GM19328 (cell line): Measurements from ENCODE around the gene TIAM2.

Experiments used
- ATAC-seq: cut with Tn5 transposase; IDR thresholded peaks from one replicate; pipeline ENCODE4 v1.9.1; 2021; ENCODE audit warnings: mild to moderate bottlenecking, moderate library complexity; ENCODE audit not compliant: unreplicated experiment

Gene TIAM2

DNA sequence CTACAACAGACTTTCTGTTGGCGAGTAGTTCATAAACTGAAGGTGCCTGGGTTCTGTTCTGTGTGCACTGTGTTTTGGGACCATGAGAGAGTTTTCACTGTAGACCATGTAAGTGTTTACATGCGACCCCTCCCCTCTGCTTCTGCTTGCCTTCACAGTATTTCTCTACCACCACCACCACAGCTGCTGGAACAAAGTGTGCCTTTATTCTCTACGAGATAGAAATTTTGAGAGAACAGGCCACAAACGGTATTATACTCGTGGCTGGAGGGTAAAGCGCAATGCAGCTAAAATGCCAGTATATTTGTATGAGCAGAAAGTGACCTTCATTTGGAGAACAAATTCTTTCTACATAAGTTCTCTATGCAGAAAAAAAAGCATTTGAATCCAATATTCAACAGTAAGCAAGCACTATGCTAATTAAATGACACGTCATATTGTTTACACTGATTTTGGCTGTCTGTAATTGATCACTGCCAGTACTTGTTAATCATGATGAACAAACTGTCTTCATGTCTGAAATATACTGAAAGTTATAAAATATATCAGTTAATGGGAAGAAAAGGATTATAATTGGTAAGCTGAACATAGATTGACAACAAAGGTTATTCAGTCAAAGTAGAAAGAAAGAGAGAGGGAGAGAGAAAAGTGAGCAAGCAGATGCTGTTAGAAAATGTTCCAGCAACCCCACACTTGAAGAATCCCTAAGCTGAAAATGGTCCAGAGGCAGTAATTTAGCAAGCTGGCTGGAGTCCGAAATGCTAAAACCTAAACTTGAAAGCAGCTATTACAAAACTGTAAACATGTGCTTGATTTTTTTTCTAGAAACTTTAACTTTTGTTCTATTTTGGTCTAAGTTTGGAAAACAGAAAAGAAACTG is 277.5 kb downstream of the TIAM2 start:
- ATAC-seq, result no peak

- ATAC-seq, result no peak
Observed at GRCh38 chr6:155273431-155273830, 278.3 kb downstream of the TIAM2 start.

- ATAC-seq, result no peak
Observed at GRCh38 chr6:155274106-155274505, 279.0 kb downstream of the TIAM2 start.

GRCh38 chr6:155274533-155274932 is 279.4 kb downstream of the TIAM2 start:
- no peak for ATAC-seq

GRCh38 chr6:155275808-155276480 is 280.8 kb downstream of the TIAM2 start:
- ATAC-seq, result no peak

GRCh38 chr6:155276638-155277037 is 281.5 kb downstream of the TIAM2 start:
- no peak for ATAC-seq

- ATAC-seq, result no peak
Observed at GRCh38 chr6:155278319-155279049, 283.4 kb downstream of the TIAM2 start.

GRCh38 chr6:155284775-155285174 is 289.7 kb downstream of the TIAM2 start:
- no peak for ATAC-seq

DNA sequence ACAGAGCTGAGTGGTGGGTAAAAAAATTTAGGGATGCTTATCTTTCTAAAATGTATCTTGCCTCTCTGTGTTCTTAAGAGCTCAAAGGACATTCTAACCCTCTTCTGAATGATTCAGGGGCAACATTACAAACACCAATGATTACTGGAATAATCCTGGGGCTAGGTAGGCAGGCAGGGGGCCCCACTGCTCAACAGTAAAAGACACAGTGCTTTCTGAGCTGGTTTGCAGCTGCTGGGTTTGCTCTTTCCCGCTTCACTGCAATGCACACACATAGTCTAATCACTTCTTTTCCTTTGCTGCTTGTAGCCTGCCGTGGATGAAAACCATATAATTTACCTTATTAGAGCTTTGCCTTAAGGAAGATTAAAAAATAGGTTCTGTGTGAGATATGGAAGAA is 292.6 kb downstream of the TIAM2 start:
- ATAC-seq, result no peak

- ATAC-seq, result no peak
Observed at GRCh38 chr6:155290491-155290890, 295.4 kb downstream of the TIAM2 start.

- ATAC-seq, result no peak
Observed at GRCh38 chr6:155291291-155291690, 296.2 kb downstream of the TIAM2 start.

GRCh38 chr6:155292711-155293110 is 297.6 kb downstream of the TIAM2 start:
- ATAC-seq, result no peak

- no peak for ATAC-seq
Observed at GRCh38 chr6:155297669-155298068, 302.6 kb downstream of the TIAM2 start.

DNA sequence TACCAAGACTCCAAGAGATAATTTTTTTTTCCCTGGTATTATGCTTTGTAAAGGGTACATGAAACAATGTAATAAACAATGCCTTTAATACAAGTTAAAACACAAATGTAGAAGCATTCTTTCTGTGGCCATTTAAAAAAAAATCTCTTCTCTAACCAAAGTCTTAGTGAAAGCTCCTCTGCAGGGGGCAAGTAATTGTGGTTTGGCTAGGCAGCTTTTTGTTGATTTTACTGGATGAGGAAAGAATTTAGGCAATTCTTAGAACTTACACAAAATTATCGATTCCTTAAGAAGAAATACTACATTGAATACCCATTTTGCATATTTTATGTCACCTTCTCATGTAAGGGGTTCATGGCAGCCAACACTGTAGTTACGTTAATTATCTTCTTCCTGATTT is 306.8 kb downstream of the TIAM2 start:
- no peak for ATAC-seq

DNA sequence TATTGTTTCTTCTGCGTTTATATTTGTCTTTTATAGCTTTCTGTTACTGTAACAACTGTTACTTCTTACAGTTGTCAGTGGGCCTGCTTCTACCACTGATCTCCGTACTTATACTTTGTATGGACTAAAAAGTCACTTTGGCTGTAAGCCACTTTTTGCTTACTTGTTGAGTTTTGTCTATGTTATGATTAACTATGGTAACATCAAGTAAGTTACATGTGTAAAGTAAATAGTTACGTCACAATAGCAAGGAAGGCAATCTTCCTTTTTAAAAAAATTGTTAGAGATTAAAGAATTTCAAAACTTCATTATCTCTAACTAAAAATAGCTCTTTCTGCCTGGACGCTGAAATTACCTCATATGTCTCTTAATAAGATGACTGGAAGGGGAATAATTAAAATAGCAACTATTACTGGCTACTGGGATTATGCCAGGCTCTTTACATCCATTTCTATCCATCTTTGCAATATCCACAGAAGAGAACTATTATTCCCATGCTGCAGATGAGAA is 308.3 kb downstream of the TIAM2 start:
- no peak for ATAC-seq

DNA sequence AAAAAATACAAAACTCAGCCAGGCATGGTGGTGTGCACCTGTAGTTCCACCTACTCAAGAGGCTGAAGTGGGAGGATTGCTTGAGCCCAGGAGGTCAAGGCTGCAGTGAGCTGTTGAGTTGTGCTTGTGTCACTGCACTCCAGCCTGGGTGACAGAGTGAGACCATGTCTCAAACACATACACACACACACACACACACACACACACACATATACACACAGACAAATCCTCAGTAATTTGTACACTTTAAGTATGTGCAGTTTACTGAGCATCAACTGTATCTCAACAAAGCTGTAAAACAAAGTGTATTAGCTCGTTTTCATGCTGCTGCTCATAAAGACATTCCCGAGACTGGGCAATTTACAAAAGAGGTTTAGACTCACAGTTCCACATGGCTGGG is 311.8 kb downstream of the TIAM2 start:
- ATAC-seq, result no peak
